Measurements from ENCODE around the gene KCNIP2.

- TF ChIP-seq CTCF (IDR thresholded peaks at IDR 0.05) (no peak), POLR2A (IDR thresholded peaks at IDR 0.05) (no peak)
These were observed 40.1 kb downstream of the KCNIP2 start for GRCh38 chr10:101803511-101803910.
